SK-N-SH treated with all-trans-retinoic acid at 6 μM for 48 hours (cell line): ENCODE measurements around the gene KCNIP4.

Experiments used
- ESRRG ChIP-seq: fragments of 250-450 bp; sonication (Bioruptor Pico); IDR thresholded peaks from 2 replicates; pipeline ENCODE4 v1.6.1; 2021; ENCODE audit warnings: mild to moderate bottlenecking
- TCF4 ChIP-seq: fragments of 250-450 bp; sonication (Bioruptor Pico); IDR thresholded peaks from 2 replicates; pipeline ENCODE4 v1.8.0; 2021; ENCODE audit warnings: mild to moderate bottlenecking, moderate library complexity, borderline replicate concordance
- TOX ChIP-seq: fragments of 250-450 bp; sonication (Bioruptor Pico); IDR thresholded peaks from 2 replicates; pipeline ENCODE4 v1.8.0; 2021; ENCODE audit warnings: mild to moderate bottlenecking, moderate library complexity, borderline replicate concordance
- ZFP3 ChIP-seq: fragments of 250-450 bp; sonication (Bioruptor Pico); IDR thresholded peaks from 2 replicates; pipeline ENCODE4 v1.5.0; 2020; ENCODE audit warnings: mild to moderate bottlenecking, moderate library complexity
- ZFP30 ChIP-seq: fragments of 450-650 bp; formaldehyde crosslinking; IDR thresholded peaks from 2 replicates; pipeline ENCODE4 v1.5.0; 2022; ENCODE audit warnings: mild to moderate bottlenecking, moderate library complexity
- ZNF565 ChIP-seq: fragments of 450-650 bp; formaldehyde crosslinking; conservative IDR thresholded peaks from 2 replicates; pipeline ENCODE4 v1.5.0; 2020; ENCODE audit warnings: low read depth, mild to moderate bottlenecking, moderate library complexity
- ZNF70 ChIP-seq: fragments of 450-650 bp; formaldehyde crosslinking; IDR thresholded peaks from 2 replicates; pipeline ENCODE4 v1.5.0; 2020; ENCODE audit warnings: mild to moderate bottlenecking, moderate library complexity
- TF ChIP-seq, protein P1 (sequence below): fragments of 250-450 bp; sonication (Bioruptor Pico); IDR thresholded peaks from 2 replicates; pipeline ENCODE4 v1.8.0; 2020; ENCODE audit warnings: mild to moderate bottlenecking, moderate library complexity, borderline replicate concordance

DNA sequence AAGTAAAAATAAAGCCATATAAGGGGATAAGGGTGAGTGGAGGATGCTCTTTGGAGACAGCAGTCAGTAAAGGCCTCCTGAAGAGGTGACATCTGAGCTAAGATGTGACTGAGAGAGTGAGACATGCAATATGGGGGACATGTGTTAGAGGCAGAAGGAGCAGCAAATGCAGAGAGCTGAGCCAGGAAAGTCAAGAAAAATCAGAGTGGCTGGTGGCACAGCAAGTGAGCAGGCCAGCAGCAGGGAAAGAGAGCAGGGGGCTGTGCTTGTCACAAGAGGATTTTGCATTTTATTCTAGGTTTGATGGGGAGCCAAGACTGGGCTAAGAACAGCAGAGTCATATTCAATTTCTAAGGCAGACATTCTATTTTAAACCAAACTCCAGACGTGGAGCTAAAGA is 394.5 kb downstream of the KCNIP4 start:
- no peak for TF ChIP-seq ZFP30 (CRISPR knock-in tag)
- TF ChIP-seq ZNF565 = no peak
- TF ChIP-seq, protein P1, sequence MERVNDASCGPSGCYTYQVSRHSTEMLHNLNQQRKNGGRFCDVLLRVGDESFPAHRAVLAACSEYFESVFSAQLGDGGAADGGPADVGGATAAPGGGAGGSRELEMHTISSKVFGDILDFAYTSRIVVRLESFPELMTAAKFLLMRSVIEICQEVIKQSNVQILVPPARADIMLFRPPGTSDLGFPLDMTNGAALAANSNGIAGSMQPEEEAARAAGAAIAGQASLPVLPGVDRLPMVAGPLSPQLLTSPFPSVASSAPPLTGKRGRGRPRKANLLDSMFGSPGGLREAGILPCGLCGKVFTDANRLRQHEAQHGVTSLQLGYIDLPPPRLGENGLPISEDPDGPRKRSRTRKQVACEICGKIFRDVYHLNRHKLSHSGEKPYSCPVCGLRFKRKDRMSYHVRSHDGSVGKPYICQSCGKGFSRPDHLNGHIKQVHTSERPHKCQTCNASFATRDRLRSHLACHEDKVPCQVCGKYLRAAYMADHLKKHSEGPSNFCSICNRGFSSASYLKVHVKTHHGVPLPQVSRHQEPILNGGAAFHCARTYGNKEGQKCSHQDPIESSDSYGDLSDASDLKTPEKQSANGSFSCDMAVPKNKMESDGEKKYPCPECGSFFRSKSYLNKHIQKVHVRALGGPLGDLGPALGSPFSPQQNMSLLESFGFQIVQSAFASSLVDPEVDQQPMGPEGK (CRISPR knock-in tag) = no peak
- no peak for TF ChIP-seq TOX (CRISPR knock-in tag)
- no peak for TF ChIP-seq ZFP3
- TF ChIP-seq TCF4 (CRISPR knock-in tag) = no peak
- TF ChIP-seq ZNF70 (CRISPR knock-in tag) = no peak
- no peak for TF ChIP-seq ESRRG (CRISPR knock-in tag)
